ENCODE results near the gene RPS15. TPM values are rescaled to one million over a fixed set of nuclear protein-coding genes. Genes with fewer than 3 reads are reported as not detected.
A peak's percentile ranks its signal among the peaks of the same experiment; 100 is the strongest.

The RPS15 gene
- total RNA-seq, 2 donors from 2014 or later: 2,008 to 2,166 TPM

DNA sequence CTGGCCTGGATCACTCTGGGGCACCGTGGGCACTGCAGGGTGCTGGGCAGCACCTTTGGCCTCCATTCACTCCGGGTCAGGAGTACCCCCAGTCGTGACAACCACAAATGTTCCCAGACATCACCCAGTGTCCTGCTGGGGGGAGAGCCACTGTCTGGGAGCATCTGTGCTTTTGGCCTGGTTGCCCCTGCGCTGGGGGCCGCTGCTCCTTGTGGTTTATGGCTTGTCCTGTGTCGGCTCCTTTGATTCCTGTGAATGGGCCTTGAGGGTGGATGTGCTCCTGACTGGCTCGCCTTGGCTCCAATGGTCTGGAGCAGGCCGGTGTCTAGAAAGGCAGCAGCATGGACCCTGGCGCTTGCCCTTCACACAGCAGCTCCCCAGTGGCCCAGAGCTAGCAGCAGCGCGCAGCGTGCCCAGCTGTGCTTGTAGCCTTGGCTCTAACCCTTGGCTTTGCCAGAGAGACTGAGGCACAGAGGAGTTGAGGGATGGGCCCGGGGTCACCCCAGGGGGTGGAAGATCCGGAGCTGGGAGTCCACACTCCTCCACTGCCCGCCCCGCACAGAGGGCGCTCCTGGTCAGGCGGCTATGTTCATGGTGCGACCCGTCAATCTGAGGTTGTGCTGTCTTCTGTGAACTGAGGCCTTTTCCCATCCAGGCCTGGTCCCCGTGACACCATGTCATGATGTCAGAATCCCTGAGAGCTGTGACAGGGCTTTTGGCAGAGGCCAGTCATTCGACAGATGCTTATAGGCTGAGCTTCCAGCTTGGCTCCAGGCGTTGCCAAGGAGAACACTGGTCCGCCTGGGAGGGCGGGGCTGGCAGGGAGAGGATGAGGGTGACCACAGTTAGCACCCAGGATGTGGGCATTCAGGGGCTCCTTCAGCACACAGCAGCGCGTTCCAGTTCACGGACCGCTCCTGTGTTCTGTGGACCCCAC is 26.7 kb upstream of the RPS15 start:
- no peaks in the 10 kb centered on the region for H3K36me3 ChIP-seq (replicated peaks in 1 of 2; ENCODE audit: insufficient read depth in 1 of 2, low read depth in 2 of 2)
- H3K9me3 ChIP-seq: no peaks in the 10 kb centered on the region
- no peaks in the 10 kb centered on the region for H3K27me3 ChIP-seq
- WGBS, 2 donors: 71 to 82% methylated on average over 13 to 29 of the region's 29 CpGs
- intact Hi-C loops (cut with DNase I): no loop called here
- DNase-seq (peak in 3 of 4 donors; percentile 46 to 64 (median 49)), ATAC-seq (no peak)
- H3K27ac ChIP-seq: peak overlapping the region in 3 of 4 donors; percentile 94 to 98 (median 95)
- no peak overlapping the region for H3K4me3 ChIP-seq
- H3K4me1 ChIP-seq: peaks cover 84% of the 10 kb centered on the region
- TF ChIP-seq POLR2A (IDR thresholded peaks at IDR 0.05): no peak
- no peak for TF ChIP-seq CTCF (IDR thresholded peaks at IDR 0.05)

DNA sequence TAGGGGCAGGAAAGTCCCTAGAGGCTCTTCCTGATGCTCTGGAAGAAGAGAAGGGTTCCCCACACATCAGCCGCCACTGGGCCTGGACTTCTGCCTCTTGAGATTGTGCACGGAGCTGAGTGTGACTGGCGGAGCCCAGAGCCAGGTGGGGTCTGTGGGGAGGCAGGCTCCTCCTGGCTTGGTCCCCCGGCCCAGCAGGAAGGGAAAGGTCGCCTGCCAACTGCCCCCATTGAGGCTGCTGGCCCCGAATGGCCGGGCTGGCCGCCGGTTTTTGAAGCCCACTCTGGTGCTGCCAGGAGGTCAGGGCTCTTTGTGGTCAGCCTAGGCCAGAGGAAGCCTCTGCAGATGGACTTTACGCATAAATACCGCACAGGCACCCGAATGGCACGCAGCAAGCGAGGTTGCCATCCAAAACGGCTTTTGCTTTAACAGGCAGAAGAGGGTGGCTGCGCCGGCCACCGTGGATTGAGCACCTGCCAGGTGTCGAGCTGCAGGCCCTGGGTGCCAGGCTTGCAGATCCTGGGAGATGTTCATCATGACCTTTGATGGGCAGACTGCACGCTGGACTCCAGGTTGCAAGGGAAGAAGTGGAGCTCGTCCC is 25.8 kb upstream of the RPS15 start:
- intact Hi-C loops (cut with DNase I): no loop called here
- no peak for DNase-seq

DNA sequence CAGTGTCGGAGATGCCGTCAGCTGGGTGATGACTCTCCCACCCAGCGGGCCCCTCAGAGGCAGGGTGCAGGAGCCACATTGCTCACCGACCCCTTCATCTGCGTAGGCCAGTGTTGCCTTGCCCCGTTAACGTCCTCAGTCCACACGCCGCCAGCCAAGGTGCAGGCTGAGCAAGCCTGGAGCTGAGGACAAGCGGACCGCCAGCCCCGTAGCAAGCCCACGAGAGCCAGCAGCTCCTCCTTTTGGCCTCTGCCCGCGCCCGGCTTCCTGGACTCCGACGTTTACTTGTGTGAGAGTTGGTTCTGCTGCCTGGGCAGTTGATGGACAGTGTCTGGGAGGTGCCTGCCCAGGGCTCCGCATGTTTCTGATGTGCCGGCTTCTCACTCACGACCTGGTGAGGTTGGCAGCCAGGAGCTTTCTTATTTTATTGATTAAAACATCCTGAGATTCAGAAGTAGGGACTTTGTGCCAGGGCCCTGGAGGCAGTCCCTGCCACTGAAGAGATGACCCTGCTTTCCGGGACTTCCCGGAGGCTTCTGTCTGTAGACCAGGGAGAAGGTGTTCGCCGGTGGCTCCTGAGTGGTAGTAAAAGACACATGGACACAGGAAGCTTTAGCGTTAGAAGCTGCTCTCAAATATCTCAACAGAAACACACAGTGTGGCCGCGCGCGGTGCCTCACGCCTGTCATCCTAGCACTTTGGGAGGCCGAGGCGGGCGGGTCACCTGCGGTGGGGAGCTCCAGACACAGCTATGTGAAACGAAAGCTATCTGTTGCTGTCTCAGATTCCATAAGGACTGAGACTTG is 25.0 kb upstream of the RPS15 start:
- intact Hi-C loops (cut with DNase I): no loop called here
- Histone ChIP-seq H3K27me3 (no peaks in the 10 kb centered on the region), H3K27ac (peak overlapping the region; percentile 29 to 98 (median 94)), H3K4me3 (no peak overlapping the region), H3K9me3 (no peaks in the 10 kb centered on the region), H3K4me1 (peaks cover 96% of the 10 kb centered on the region), H3K36me3 (replicated peaks in 1 of 2; ENCODE audit: insufficient read depth in 1 of 2, low read depth in 2 of 2) (no peaks in the 10 kb centered on the region)
- WGBS, 2 donors: 61 to 77% methylated on average over 19 to 36 of the region's 36 CpGs
- TF ChIP-seq POLR2A (IDR thresholded peaks at IDR 0.05): no peak
- TF ChIP-seq CTCF (IDR thresholded peaks at IDR 0.05): no peak
- DNase-seq (peak in 2 of 4 donors; percentile 42 to 49), ATAC-seq (no peak)

More for the DNA sequence above, 25.8 kb upstream of the RPS15 start:
- no peaks in the 10 kb centered on the region for H3K9me3 ChIP-seq
- no peak for ATAC-seq
- H3K36me3 ChIP-seq (replicated peaks in 1 of 2; ENCODE audit: insufficient read depth in 1 of 2, low read depth in 2 of 2): no peaks in the 10 kb centered on the region
- peaks cover 88% of the 10 kb centered on the region for H3K4me1 ChIP-seq
- TF ChIP-seq POLR2A (IDR thresholded peaks at IDR 0.05) (no peak), CTCF (IDR thresholded peaks at IDR 0.05) (no peak)
- peak overlapping the region in 3 of 4 donors; percentile 94 to 98 (median 95) for H3K27ac ChIP-seq
- 62 to 69% methylated on average over 15 to 21 of the region's 21 CpGs for WGBS, 2 donors
- no peak overlapping the region for H3K4me3 ChIP-seq
- no peaks in the 10 kb centered on the region for H3K27me3 ChIP-seq

- Histone ChIP-seq H3K9me3 (no peaks in the 10 kb centered on the region), H3K4me3 (no peak overlapping the region), H3K36me3 (replicated peaks in 1 of 2; ENCODE audit: insufficient read depth in 1 of 2, low read depth in 2 of 2) (peaks cover 6 to 14% of the 10 kb centered on the region in 2 donors), H3K27me3 (no peaks in the 10 kb centered on the region), H3K27ac (peak overlapping the region; percentile 94 to 98 (median 96)), H3K4me1 (peaks cover 79% of the 10 kb centered on the region)
- 42 to 45% methylated on average over 22 to 28 of the region's 28 CpGs for WGBS, 2 donors
- TF ChIP-seq CTCF (IDR thresholded peaks at IDR 0.05): no peak
- no peak for TF ChIP-seq POLR2A (IDR thresholded peaks at IDR 0.05)
- ATAC-seq: no peak
- intact Hi-C loops (cut with DNase I): no loop called here
- peak in 2 of 4 donors; percentile 43 to 67 for DNase-seq
Measured at GRCh38 chr19:1416014-1416841, 22.0 kb upstream of the RPS15 start.

All from body of pancreas (tissue), 4 donors.